IMR-90 (cell line): ENCODE results near the gene RRP36. TPM values are rescaled to one million over a fixed set of nuclear protein-coding genes. Genes with fewer than 3 reads are reported as not detected.

Experiments
- ATAC-seq: fragments of 200-7000 bp; cut with Tn5 transposase; 2 replicates; pipeline ENCODE4 v1.9.1; 2020; ENCODE audit warnings: low read depth, mild to moderate bottlenecking, moderate library complexity
- BruUV-seq: library from RNA; stranded (reverse); fragments of 400-500 nt; replicated peaks from 2 replicates; lab custom pipeline; 2021; lab: Mats Ljungman, UMichigan
- CTCF ChIA-PET: fragments of 300-600 bp; formaldehyde crosslinking; extraction: SDS; loops from one replicate; lab custom pipeline; 2021; ENCODE audit warnings: antibody characterized with exemption; lab: Yijun Ruan, JAX
- POLR2A ChIA-PET: fragments of 300-600 bp; sonication (Branson Sonifier 250); formaldehyde crosslinking; loops from one replicate; lab custom pipeline; 2022; ENCODE audit warnings: antibody characterized with exemption; ENCODE audit not compliant: unreplicated experiment; lab: Charles Lee
- DNase-seq: peaks from one replicate; pipeline ENCODE4 v3.0.0; 2013
- H2AFZ ChIP-seq: replicated peaks from 2 replicates; pipeline ENCODE3; 2013; ENCODE audit warnings: low read length, mild to moderate bottlenecking; ENCODE audit not compliant: poor library complexity
- H2AK5ac ChIP-seq: 2 replicates; pipeline ENCODE4 v1.6.1; 2013; ENCODE audit warnings: low read depth, low read length, inconsistent platforms
- H2AK9ac ChIP-seq: replicated peaks from 2 replicates; pipeline ENCODE3; 2013; ENCODE audit warnings: mild to moderate bottlenecking, low read depth, low read length, moderate library complexity; ENCODE audit not compliant: poor library complexity
- H2BK120ac ChIP-seq: 2 replicates; pipeline ENCODE4 v1.6.1; 2013; ENCODE audit warnings: low read depth, low read length, inconsistent platforms
- H2BK15ac ChIP-seq: 3 replicates; pipeline ENCODE4 v1.6.1; 2013; ENCODE audit warnings: low read depth, low read length, inconsistent platforms
- H2BK20ac ChIP-seq: 2 replicates; pipeline ENCODE4 v1.6.1; 2013; ENCODE audit warnings: low read depth, mild to moderate bottlenecking, inconsistent platforms, low read length, moderate library complexity
- H2BK5ac ChIP-seq: 2 replicates; pipeline ENCODE4 v1.6.1; 2013; ENCODE audit warnings: mild to moderate bottlenecking, low read depth, low read length, inconsistent platforms; ENCODE audit not compliant: poor library complexity, severe bottlenecking
- H3K14ac ChIP-seq: replicated peaks from 2 replicates; pipeline ENCODE4 v1.6.1; 2013; ENCODE audit warnings: low read depth, low read length, inconsistent platforms
- H3K18ac ChIP-seq: 2 replicates; pipeline ENCODE4 v1.6.1; 2013; ENCODE audit warnings: low read depth, low read length, control low read depth
- H3K23ac ChIP-seq: 2 replicates; pipeline ENCODE4 v1.6.1; 2013; ENCODE audit warnings: low read depth, low read length, inconsistent platforms
- H3K27ac ChIP-seq: 2 replicates; pipeline ENCODE4 v1.5.1; 2013; ENCODE audit warnings: mild to moderate bottlenecking, control low read depth, low read length; ENCODE audit not compliant: insufficient read depth
- H3K27me3 ChIP-seq: 2 replicates; pipeline ENCODE4 v1.6.1; 2013; ENCODE audit warnings: low read length; ENCODE audit not compliant: control insufficient read depth, insufficient read depth
- H3K36me3 ChIP-seq: 2 replicates; pipeline ENCODE4 v1.6.1; 2013; ENCODE audit warnings: low read length, mixed read lengths; ENCODE audit not compliant: control insufficient read depth, insufficient read depth
- H3K4ac ChIP-seq: 2 replicates; pipeline ENCODE4 v1.6.1; 2013; ENCODE audit warnings: low read depth, low read length, inconsistent platforms
- H3K4me1 ChIP-seq: 2 replicates; pipeline ENCODE4 v1.6.1; 2013; ENCODE audit warnings: low read length, mixed read lengths; ENCODE audit not compliant: control insufficient read depth, insufficient read depth
- H3K4me2 ChIP-seq: 2 replicates; pipeline ENCODE4 v1.6.1; 2013; ENCODE audit warnings: low read depth, mild to moderate bottlenecking, control low read depth, low read length, moderate library complexity
- H3K4me3 ChIP-seq: 2 replicates; pipeline ENCODE4 v1.5.1; 2013; ENCODE audit warnings: low read depth, mild to moderate bottlenecking, control low read depth, low read length, moderate library complexity; ENCODE audit not compliant: insufficient read depth
- H3K56ac ChIP-seq: 2 replicates; pipeline ENCODE4 v1.6.1; 2013; ENCODE audit warnings: low read length, inconsistent platforms; ENCODE audit not compliant: insufficient read depth; ENCODE audit errors: extremely low read depth
- H3K79me1 ChIP-seq, 2 experiments: 2 replicates each; pipeline ENCODE4 v1.6.1; 2013; ENCODE audit warnings: low read length in 2 of 2, inconsistent platforms in 1 of 2, low read depth in 1 of 2
- H3K9ac ChIP-seq: 2 replicates; pipeline ENCODE4 v1.6.1; 2013; ENCODE audit warnings: low read depth, low read length, control low read depth
- H3K9me1 ChIP-seq: 2 replicates; pipeline ENCODE4 v1.6.1; 2013; ENCODE audit warnings: low read length, inconsistent platforms; ENCODE audit not compliant: insufficient read depth
- H3K9me3 ChIP-seq: 2 replicates; pipeline ENCODE4 v1.6.1; 2013; ENCODE audit warnings: low read length; ENCODE audit not compliant: control insufficient read depth, insufficient read depth
- H4K20me1 ChIP-seq: 2 replicates; pipeline ENCODE4 v1.6.1; 2013; ENCODE audit warnings: low read length, inconsistent platforms; ENCODE audit not compliant: insufficient read depth
- H4K5ac ChIP-seq: 2 replicates; pipeline ENCODE4 v1.6.1; 2013; ENCODE audit warnings: mild to moderate bottlenecking, low read depth, low read length, control low read depth
- H4K8ac ChIP-seq, 2 experiments: 2 replicates each; pipeline ENCODE4 v1.6.1; 2013; ENCODE audit warnings: low read depth in 2 of 2, low read length in 2 of 2, control low read depth in 1 of 2, inconsistent platforms in 1 of 2
- H4K91ac ChIP-seq: 2 replicates; pipeline ENCODE4 v1.6.1; 2013; ENCODE audit warnings: low read depth, low read length, inconsistent platforms; ENCODE audit not compliant: insufficient read depth
- MAZ ChIP-seq: IDR thresholded peaks from 2 replicates; pipeline ENCODE4 v1.6.1; 2012; ENCODE audit warnings: low read depth, mild to moderate bottlenecking, low read length, improper control_type of control experiment, moderate library complexity, borderline replicate concordance
- NFE2L2 ChIP-seq: fragments of 150-350 bp; IDR thresholded peaks from 2 replicates; pipeline ENCODE4 v1.6.1; 2016; ENCODE audit warnings: low read depth, mild to moderate bottlenecking, low read length
- RFX5 ChIP-seq: IDR thresholded peaks from 2 replicates; pipeline ENCODE4 v1.8.0; 2012; ENCODE audit warnings: low read depth, mild to moderate bottlenecking, low read length, moderate library complexity
- whole genome bisulfite sequencing, 2 experiments: methylation state at CpG; one replicate each; pipeline versions ENCODE4 v1.1.5 to v1.1.7; 2013; ENCODE audit warnings: missing lambda C conversion rate in 2 of 2; ENCODE audit not compliant: insufficient read length in 1 of 2; ENCODE audit errors: extremely low coverage in 2 of 2; 5-methylcytosine and 5-hydroxymethylcytosine counted together
- dilution Hi-C: fragments of 300-500 bp; cut with HindIII; formaldehyde crosslinking; loops from one replicate; pipeline ENCODE4 v1.14.3; 2018; ENCODE audit warnings: low sequenced_read_pairs; ENCODE audit not compliant: unreplicated experiment
- in situ Hi-C: fragments of 300-500 bp; cut with MboI; formaldehyde crosslinking; loops from 3 replicates; pipeline ENCODE4 v1.14.3; 2019; ENCODE audit warnings: low sequenced_read_pairs, inconsistent platforms, mixed read lengths
- intact Hi-C: fragments of 100-400 bp; cut with micrococcal nuclease; formaldehyde crosslinking; loops from 2 replicates; pipeline ENCODE4 v1.10.0; 2022
- polyA plus RNA-seq, 3 experiments: library from polyadenylated mRNA; depleted of rRNA; stranded (reverse); fragments of >200 nt; gene quantifications; 2 replicates each; pipeline ENCODE4 v1.2.3, GENCODE V29; 2012; ENCODE audit warnings: low replicate concordance in 1 of 3
- total RNA-seq: library from RNA; depleted of rRNA; stranded (reverse); fragments of >200 nt; gene quantifications from 2 replicates; pipeline ENCODE4 v1.2.3, GENCODE V29; 2012

The RRP36 gene
- total and polyA plus RNA-seq, 2 of the 4 experiments (the other 2 are of a cell fraction) = 54.3 to 106 TPM

DNA sequence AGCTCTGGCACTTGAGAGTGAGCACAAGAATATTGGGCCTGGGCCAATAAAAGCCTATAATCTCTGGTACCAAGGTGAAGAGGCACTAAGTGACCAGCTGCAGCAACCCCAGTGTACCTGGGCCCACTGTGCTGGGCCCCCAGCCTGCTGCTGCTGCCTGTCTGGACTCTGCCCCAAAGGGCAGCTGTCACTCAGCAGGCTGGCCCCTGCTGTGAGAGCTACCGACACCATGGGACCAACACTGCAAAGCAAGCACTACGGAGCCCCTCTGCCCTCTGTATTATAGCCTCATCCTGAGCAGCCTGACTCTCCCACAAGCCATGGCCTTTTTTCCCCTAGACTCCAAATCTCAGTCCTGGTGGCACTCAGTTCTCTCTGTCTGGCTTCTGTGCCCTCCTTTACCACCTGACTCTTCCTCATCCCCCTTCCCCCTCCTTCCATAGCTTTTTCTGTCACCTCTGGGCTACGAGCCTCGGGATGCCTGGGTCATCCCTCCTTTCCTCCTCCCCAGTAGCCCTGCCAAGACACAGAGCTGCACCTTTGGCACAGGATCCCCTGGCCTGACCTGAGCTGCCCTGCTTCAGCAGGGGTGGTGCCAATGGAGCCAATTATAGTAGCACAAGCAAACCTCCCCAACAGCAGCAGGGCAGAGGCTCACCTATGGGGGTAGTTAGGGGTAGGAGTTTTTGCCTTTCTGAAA is 14.2 kb downstream of the RRP36 start:
- Histone ChIP-seq H3K9me1 (no peaks in the 10 kb centered on the region), H3K18ac (no peak overlapping the region), H2AFZ (no peak overlapping the region), H4K91ac (no peak overlapping the region), H2AK9ac (no peak overlapping the region), H3K23ac (no peak overlapping the region), H2BK120ac (no peak overlapping the region), H2BK20ac (no peak overlapping the region), H3K14ac (no peak overlapping the region), H2AK5ac (no peak overlapping the region), H3K27ac (no peak overlapping the region), H4K20me1 (peaks cover 3% of the 10 kb centered on the region; the same call in 1 of the 2 replicates), H4K8ac (no peak overlapping the region), H3K4me1 (no peaks in the 10 kb centered on the region), H4K5ac (no peak overlapping the region), H3K9me3 (no peaks in the 10 kb centered on the region), H3K79me1 (peaks cover 7 to 9% of the 10 kb centered on the region in 2 experiments; a peak in 2 of 4 replicates), H3K27me3 (no peaks in the 10 kb centered on the region), H2BK5ac (no peak overlapping the region), H3K4me2 (no peak overlapping the region), H3K4ac (no peak overlapping the region), H3K56ac (no peak overlapping the region), H3K36me3 (peaks cover 60% of the 10 kb centered on the region), H3K9ac (no peak overlapping the region), H3K4me3 (no peak overlapping the region), H2BK15ac (no peak overlapping the region)
- intact Hi-C loops (no loop called here), in situ Hi-C loops (no loop called here), dilution Hi-C loops (no loop called here)
- 96% methylated on average over 4 of the region's 4 CpGs; no CpG with 5 or more reads in 1 of the 2 experiments for WGBS, 2 experiments
- no TSS peak for BruUV-seq
- TF ChIP-seq RFX5 (no peak), MAZ (no peak), NFE2L2 (no peak)
- no peak for ATAC-seq
- ChIA-PET POLR2A (no interaction called here), CTCF (no interaction called here)
- DNase-seq = no peak
